Kidney (tissue), 14 donors: ENCODE measurements around the gene FCHO1. TPM values are rescaled to one million over a fixed set of nuclear protein-coding genes. Genes with fewer than 3 reads are reported as not detected.
"Not testable (repeated sequence)": the region's sequence is repeated elsewhere in the genome, so short reads cannot be mapped to it uniquely, and the experiment has no call there.

ENCODE experiments used
- DNase-seq, 5 donors: peaks; one replicate each; pipeline ENCODE4 v3.0.0-alpha.2; 2013 to 2020
- FAIRE-seq: peaks from 2 replicates; lab custom pipeline; 2012; peaks lifted over from hg19 to GRCh38; lab: Jason Lieb, UNC
- H3K27ac ChIP-seq, 2 donors: one replicate each; pipeline ENCODE4 v1.7.0; 2013; ENCODE audit warnings: low read depth in 2 of 2, low read length in 2 of 2, inconsistent platforms in 1 of 2
- H3K27me3 ChIP-seq: one replicate; pipeline ENCODE4 v1.7.1; 2013; ENCODE audit warnings: low read length, inconsistent platforms; ENCODE audit not compliant: control insufficient read depth, insufficient read depth
- H3K36me3 ChIP-seq, 3 donors: one replicate each; pipeline versions ENCODE4 v1.7.0 to v1.7.1; 2013; ENCODE audit warnings: low read length in 3 of 3, control low read depth in 1 of 3, inconsistent platforms in 1 of 3; ENCODE audit not compliant: insufficient read depth in 3 of 3, control insufficient read depth in 2 of 3
- H3K4me1 ChIP-seq, 3 donors: one replicate each; pipeline versions ENCODE4 v1.7.0 to v1.7.1; 2013; ENCODE audit warnings: low read length in 3 of 3, inconsistent platforms in 1 of 3, low read depth in 1 of 3; ENCODE audit not compliant: control insufficient read depth in 2 of 3, insufficient read depth in 2 of 3
- H3K4me3 ChIP-seq, 3 donors: one replicate each; pipeline versions ENCODE4 v1.7.0 to v1.8.1; 2013; ENCODE audit warnings: low read length in 3 of 3, control low read depth in 1 of 3, inconsistent platforms in 1 of 3
- H3K9ac ChIP-seq, 3 donors: one replicate each; pipeline versions ENCODE4 v1.7.0 to v1.7.1; 2013; ENCODE audit warnings: low read length in 3 of 3, control low read depth in 1 of 3, inconsistent platforms in 1 of 3
- H3K9me3 ChIP-seq, 3 donors: one replicate each; pipeline versions ENCODE4 v1.7.0 to v1.7.1; 2013; ENCODE audit warnings: low read length in 3 of 3, control low read depth in 1 of 3, inconsistent platforms in 1 of 3; ENCODE audit not compliant: control insufficient read depth in 2 of 3, insufficient read depth in 1 of 3
- CTCF ChIP-seq: IDR thresholded peaks from 3 replicates; pipeline ENCODE4 v1.5.1; 2012; ENCODE audit warnings: mild to moderate bottlenecking, moderate library complexity, borderline replicate concordance; ENCODE audit not compliant: insufficient read depth; ENCODE audit errors: extremely low read depth
- intact Hi-C: fragments of 100-400 bp; cut with DNase I; formaldehyde crosslinking; loops from one replicate; pipeline ENCODE4 v1.11.1; 2022
- polyA plus RNA-seq: library from polyadenylated mRNA; stranded (reverse); fragments of 350-450 nt; fragmentation: Illumina TruSeq; extraction: RNeasy Lipid Tissue Mini Kit (QIAGEN cat#74804); gene quantifications from one replicate; pipeline ENCODE4 v1.2.3, GENCODE V29; 2014; ENCODE audit warnings: low read depth, low replicate concordance; ENCODE audit not compliant: insufficient read depth
- total RNA-seq: library from RNA; stranded (reverse); fragmentation: NEBNext Ultra II Directional; extraction: Animal tissue kit (Norgen Biotek cat#: 25700); gene quantifications from one replicate; pipeline ENCODE4 v1.2.1, GENCODE V29; 2021
- donor health status: control.
- donor health status: control.
- donor health status: control.
- donor health status: control.
- donor health status: control.
- donor health status: DM: yes; HTN: yes; CAD: no.
- donor health status: Normal renal cell carcinoma (clear cell type).

Gene FCHO1
- total and polyA plus RNA-seq, 2 donors from 2014 or later = 0.52 to 5.9 TPM

- DNase-seq (peak in 1 of 5 donors; percentile 81), FAIRE-seq (no peak)
- H3K9me3 ChIP-seq = no peaks in the 10 kb centered on the region
- intact Hi-C loops = no loop called here
- no peak overlapping the region for H3K9ac ChIP-seq
- no peak overlapping the region for H3K4me3 ChIP-seq
- peaks cover 0 to 4% (median 2%) of the 10 kb centered on the region in 3 donors for H3K4me1 ChIP-seq
- no peak for TF ChIP-seq CTCF
- no peaks in the 10 kb centered on the region for H3K27me3 ChIP-seq
- no peak overlapping the region for H3K27ac ChIP-seq
- no peaks in the 10 kb centered on the region for H3K36me3 ChIP-seq
These were observed 44.9 kb downstream of the FCHO1 start for GRCh38 chr19:17796013-17796837.

GRCh38 chr19:17796838-17797423 lies 45.7 kb downstream of the FCHO1 start:
- Histone ChIP-seq H3K9me3 (no peaks in the 10 kb centered on the region), H3K4me1 (peaks cover 0 to 4% (median 2%) of the 10 kb centered on the region in 3 donors), H3K36me3 (no peaks in the 10 kb centered on the region), H3K27ac (peak overlapping the region in 1 of 2 donors; percentile 67), H3K9ac (no peak overlapping the region), H3K27me3 (no peaks in the 10 kb centered on the region), H3K4me3 (no peak overlapping the region)
- DNase-seq (no peak), FAIRE-seq (no peak)
- no peak for TF ChIP-seq CTCF
- intact Hi-C loops = no loop called here

GRCh38 chr19:17797424-17798201 lies 46.3 kb downstream of the FCHO1 start:
- Histone ChIP-seq H3K27me3 (no peaks in the 10 kb centered on the region), H3K9me3 (no peaks in the 10 kb centered on the region), H3K27ac (peak overlapping the region in 1 of 2 donors; percentile 67), H3K36me3 (no peaks in the 10 kb centered on the region), H3K4me1 (peaks cover 0 to 4% (median 2%) of the 10 kb centered on the region in 3 donors), H3K4me3 (no peak overlapping the region), H3K9ac (no peak overlapping the region)
- intact Hi-C loops = no loop called here
- no peak for FAIRE-seq
- no peak for TF ChIP-seq CTCF
- DNase-seq = peak in 3 of 5 donors; percentile 32 to 65 (median 41)

- H3K4me3 ChIP-seq, DNase-seq, FAIRE-seq, H3K27ac ChIP-seq, H3K36me3 ChIP-seq, H3K27me3 ChIP-seq, H3K9me3 ChIP-seq, H3K9ac ChIP-seq, H3K4me1 ChIP-seq, intact Hi-C loops: not testable (repeated sequence)
These were observed 47.3 kb downstream of the FCHO1 start for GRCh38 chr19:17798599-17798998.
